Testis (tissue), 2 donors: ENCODE measurements around the gene STON2.

Experiments
- POLR2A ChIP-seq: fragments of 450-650 bp; IDR thresholded peaks from one replicate; pipeline ENCODE4 v1.6.1; 2017; ENCODE audit warnings: antibody characterized with exemption, mild to moderate bottlenecking, moderate library complexity
- TF ChIP-seq, protein P1 (sequence below), 3 experiments: fragments of 450-650 bp in 2 of 3; fragments of 200-600 bp in 1 of 3; sonication (generic) in 1 of 3; IDR thresholded peaks; one replicate each; pipeline ENCODE4 v1.5.1; 2016 to 2019; ENCODE audit warnings: antibody characterized with exemption in 3 of 3, mild to moderate bottlenecking in 2 of 3, moderate library complexity in 1 of 3

DNA sequence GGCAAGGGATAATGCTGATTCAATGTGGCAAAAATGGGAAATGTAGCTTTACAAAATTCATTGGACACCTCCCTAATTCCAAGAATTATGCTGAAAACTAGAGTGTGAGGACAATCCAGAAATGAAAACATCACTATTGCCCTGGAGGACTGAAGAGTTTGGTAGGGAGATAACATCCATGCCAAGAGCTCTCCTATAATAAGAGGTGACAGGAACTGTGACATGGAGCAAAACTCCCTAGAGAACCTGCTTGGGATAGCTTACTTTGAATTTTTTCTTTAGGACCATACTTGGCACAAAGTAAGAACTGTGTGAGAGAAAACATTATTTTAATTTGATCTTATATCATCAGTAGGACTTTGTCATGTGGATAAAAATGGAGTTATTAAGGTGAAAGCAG is 48.9 kb downstream of the STON2 start:
- TF ChIP-seq, protein P1, sequence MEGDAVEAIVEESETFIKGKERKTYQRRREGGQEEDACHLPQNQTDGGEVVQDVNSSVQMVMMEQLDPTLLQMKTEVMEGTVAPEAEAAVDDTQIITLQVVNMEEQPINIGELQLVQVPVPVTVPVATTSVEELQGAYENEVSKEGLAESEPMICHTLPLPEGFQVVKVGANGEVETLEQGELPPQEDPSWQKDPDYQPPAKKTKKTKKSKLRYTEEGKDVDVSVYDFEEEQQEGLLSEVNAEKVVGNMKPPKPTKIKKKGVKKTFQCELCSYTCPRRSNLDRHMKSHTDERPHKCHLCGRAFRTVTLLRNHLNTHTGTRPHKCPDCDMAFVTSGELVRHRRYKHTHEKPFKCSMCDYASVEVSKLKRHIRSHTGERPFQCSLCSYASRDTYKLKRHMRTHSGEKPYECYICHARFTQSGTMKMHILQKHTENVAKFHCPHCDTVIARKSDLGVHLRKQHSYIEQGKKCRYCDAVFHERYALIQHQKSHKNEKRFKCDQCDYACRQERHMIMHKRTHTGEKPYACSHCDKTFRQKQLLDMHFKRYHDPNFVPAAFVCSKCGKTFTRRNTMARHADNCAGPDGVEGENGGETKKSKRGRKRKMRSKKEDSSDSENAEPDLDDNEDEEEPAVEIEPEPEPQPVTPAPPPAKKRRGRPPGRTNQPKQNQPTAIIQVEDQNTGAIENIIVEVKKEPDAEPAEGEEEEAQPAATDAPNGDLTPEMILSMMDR (IDR thresholded peaks at IDR 0.05) = no peak
- no peak for TF ChIP-seq POLR2A
